NCI-H146 (cell line): ENCODE results near the gene MCM3AP.
"Not testable (repeated sequence)": the region's sequence is repeated elsewhere in the genome, so short reads cannot be mapped to it uniquely, and the experiment has no call there.

ENCODE experiments used
- DNase-seq: peaks from one replicate; lab custom pipeline; 2025; lab: John Stamatoyannopoulos, UW

Gene MCM3AP

DNA sequence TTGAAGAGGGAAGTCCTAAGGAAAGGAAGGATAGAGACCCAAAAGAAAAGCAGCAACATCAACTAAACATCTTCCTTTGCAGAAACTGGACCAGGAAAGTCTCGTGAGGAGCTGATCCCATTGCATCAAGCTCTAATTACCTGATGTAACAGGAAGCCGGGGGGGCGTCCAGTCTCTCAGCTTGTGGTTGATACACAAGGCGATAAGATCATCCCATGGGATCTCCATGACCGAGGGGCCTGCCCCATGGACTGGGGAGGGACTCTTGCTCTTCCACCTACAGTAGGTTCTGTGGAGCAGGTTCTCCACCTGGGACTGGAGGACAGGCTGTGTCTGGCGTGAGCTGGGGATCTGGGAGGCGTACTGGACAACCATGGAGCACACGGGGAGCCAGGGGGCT is 42.1 kb downstream of the MCM3AP start:
- DNase-seq, result no peak

DNA sequence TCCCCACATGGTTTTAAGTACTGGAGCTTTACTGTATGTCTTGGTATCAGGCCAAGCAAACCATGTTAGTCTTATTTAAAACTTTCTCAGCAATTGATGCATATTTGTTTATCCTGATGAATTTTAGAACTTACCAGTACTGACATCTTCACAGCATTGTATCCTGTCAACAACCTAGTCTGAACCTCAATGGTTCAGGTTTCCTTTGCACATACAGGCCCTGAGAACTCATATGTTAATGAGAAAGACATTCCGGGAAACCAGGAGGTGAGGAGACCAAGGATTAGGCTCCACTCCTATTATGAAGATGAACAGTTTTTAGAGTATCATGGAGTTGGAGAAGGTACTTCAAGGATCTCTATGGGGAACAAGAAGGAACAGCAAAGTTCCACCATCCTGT is 43.8 kb downstream of the MCM3AP start:
- not testable (repeated sequence) for DNase-seq

DNA sequence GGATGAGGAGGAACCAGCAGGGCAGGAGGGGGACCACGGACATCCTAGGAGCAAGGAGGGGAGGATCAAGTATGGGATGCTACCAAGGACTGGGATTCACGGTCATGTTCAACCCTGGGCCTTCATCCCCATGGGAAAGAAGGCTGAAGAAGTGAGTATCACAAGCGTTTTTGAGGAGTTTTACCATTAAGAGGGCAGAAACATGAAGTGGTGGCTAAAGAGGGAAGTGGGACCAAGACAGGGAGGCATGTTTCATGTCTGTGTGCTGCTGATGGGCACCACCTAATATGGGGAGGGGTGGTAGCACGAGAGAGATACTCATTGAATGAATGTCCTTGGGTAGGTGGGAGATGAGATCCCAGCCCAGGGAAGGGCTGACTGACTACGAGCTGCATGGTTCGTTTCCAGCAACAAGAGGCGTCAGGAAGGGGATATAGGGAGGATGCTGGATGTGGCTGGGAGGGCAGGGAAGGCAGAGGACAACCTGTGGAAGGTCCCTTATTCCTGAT is 45.5 kb downstream of the MCM3AP start:
- DNase-seq, result no peak

DNA sequence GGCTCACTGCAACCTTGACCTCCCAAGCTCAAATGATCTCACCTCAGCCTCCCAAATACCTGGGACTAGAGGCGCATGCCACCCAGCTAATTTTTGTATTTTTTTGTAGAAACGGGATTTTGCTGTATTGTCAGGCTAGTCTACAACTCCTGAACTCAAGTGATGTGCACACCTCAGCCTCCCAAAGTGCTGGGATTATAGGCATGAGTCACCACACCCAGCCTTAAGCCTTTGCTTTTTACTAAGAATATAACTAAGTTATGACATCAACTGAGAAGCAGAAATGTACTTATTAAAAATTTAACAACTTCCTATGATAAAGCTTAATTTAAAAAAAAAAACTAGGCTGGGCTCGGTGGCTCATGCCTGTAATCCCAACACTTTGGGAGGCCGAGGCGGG is 47.9 kb downstream of the MCM3AP start:
- DNase-seq, result no peak

DNA sequence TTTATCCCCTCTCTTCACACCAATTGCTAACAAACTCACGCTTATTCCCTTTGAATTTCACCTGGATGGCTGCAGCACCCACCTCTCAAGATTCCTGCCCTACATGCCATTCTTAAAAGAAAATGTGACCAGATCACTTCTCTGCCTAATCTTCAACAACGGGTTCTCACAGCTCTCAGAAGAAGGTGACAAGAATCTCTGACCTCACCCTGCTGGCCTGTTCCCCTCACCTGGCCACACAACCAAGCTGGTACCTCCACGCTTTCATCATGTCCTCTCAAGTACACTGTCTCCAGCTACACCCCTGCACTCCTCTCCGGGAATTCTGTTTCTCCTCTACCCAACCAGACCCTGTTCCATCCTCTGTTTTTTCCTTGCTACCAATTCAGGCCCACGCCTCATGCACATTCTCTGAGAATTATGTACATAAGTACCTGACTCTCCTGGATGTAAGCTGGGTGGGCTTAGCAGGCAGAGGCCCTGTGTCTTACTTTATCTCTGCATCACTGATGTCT is 50.9 kb downstream of the MCM3AP start:
- DNase-seq, result no peak

DNA sequence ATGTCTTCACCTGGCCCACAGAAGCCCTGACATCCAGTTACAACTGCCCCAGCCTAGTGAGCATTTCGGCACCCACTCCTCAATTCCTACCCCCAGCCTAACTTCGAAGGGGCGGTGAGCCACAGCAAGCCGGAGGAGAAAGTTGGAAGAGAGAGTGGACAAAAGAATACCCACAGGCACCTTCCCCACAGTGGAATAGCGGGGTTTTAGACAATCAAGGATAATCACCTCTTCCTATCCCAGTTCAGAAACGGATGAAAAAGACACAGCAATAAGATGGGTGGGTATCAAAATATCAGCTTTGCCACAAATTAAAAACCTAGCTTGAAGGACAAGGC is 55.5 kb downstream of the MCM3AP start:
- DNase-seq, result no peak

DNA sequence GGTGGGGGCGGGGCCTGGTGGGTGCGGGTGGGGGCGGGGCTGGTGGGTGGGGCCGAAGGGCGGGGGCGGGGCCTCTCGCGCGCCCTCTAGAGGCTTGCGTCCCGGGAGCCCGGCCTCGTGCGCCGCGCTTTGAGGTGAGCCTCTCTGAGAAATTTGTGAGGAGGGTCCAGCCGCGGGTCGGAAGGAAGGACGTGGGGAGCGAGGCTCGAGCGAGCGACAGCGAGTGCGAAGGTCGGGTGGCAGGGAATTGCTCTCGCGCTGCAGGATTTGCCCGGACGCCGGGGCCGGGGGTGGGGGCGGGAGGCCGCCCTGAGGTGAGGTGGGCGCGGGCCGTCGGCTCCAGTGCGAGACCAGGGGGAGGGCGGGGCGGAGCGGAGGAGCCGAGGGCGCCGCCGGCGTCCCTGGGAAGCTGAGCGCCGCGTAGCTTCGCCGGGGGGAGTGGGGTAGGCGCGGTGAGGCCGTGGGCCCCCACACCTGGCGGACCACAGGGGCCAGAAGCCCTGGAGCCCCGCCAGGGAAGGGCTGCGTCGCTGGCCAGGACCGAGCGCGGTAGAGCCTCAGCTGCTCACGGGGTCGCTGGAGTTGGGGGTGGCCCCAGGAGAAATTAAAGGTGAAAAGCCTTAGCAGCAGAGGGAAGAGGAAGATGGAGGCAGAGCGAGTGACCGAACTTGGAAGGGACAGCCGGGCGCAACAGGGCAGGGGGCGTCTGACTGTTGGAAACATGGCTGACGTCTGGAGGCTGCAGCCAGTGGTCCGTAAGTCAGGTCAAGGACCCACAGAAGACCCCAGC is 56.1 kb downstream of the MCM3AP start:
- peak; percentile 59 for DNase-seq

DNA sequence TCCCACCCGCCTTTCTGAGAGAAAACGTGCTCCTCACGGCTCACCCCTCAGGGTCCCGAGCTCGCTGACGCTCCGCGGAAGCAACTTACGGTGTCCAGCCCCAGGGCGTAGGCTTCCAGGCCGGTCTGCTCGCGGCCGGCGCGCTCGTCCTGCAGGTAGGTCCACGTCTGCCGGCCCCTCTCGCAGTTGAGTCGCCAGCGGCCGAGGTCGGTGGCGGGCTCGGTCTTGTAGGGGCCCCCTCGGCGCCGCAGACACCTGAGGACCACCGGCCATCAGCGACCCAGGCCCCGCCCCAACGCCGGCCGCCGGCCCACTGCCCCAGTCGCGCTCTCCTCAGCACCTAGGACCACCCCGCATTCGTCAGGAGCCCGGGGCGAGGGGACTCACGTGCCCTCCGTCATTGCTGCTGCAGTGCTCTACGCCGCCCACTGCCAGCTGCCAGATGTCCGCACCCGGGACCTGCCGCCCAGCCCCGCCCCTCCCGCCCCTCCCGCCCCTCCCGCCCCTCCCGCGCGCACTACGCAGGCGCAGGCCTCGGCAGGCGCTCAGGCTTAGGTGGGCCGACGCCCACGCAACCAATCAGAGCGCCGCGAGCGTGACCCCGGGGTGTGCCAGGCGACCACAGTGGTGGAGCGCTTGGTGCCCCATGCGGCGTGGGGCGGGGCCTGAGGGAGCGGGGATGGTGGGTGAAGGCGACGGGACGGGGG is 56.9 kb downstream of the MCM3AP start, which contains the start of gene LSS:
Gene LSS, minus strand, starts transcription at position 430 of the 707 bp plus-strand sequence. Its CDS starts 29 bp downstream, at position 401.
- peak; percentile 95 for DNase-seq

DNA sequence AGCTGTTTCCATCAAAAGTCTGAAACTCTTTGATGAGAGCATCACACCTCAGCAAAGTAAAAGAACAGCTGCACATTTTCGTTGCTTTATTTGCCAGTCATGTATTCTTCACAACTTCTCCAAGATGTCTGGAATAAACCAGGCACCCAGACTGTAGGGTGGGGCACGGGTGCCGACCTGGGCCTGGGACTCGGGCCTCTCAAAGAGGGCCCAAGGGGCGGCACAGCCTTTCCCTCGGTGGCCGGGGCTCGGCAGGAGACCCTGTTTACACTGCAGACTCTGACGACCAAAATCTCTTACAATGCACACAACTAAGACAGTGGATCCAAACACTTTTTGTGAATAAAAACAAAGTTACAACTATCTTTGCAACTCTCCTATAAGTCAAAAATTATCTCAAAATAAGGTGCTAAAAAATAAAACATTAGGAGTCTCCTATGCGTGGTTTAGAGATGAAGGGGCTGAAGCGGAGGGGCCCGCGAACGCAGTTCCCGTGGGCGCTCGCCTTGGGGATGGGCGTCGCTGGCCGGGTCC is 57.5 kb downstream of the MCM3AP start:
- no peak for DNase-seq

DNA sequence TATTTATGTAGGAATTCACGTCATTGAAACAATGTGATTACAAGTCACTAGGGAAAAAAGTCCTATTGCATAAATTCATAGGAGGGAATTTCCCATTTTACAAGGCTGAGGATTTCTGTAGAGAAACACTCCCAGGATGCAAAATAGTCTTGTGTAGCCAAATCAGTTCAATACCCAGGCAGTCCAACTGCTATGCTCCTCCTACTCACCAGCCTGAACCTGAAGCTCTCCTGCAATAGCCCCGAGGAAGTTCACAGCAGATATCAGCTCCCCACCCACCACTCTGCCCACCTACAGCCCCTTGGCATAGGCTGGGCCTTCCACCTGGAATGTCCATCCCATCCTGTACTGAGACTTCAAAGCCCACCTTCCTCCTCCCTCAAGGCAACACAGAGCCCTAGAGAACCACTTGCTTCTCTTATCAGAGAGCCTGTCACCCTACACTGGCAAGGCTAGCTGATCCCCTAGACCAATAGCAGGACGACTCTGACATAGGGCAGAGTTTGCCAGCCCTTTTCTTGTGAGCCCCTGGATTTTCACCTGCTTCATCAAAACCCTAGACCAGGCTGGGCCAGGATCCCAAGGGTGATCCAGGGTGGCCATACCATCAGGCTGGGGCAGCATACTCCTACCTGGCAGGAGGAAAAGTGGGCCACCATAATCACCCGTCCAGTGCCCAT is 58.4 kb downstream of the MCM3AP start:
- no peak for DNase-seq

DNA sequence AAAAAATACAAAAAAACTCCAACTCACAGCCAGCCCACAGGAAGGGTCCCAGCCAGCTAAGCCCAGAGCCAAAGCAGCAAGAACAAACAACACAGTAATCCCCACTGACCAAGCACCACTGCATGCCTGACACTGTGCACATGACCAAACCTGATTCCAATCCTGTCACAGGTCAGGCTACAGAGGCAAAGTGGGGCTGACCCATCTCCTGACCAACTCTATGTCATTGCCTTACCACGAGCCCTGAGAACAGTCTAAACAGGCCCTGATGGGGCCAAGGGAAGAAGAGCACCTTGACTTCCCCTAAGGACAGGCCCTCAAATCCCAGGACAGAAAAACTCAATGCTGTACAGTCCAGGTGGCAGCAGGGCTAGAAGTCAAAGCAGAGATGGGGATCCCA is 59.3 kb downstream of the MCM3AP start:
- DNase-seq, result no peak

DNA sequence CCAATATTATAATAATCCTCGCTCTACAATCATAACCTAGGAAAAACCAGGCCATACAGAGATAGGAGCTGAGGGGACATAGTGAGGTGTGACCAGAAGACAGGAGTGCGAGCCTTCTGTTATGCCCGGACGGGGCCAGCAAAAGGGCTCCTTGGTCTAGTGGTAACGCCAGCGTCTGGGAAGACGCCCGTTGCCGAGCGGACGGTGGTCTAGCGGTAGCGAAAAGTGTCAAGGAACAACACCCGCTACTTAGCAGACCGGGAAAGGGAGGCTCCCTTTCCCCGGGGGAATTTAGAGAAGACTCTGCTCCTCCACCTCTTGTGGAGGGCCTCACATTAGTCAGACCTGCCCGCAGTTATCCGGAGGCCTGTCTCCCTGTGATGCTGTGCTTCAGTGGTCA is 61.8 kb downstream of the MCM3AP start:
- DNase-seq, result not testable (repeated sequence)

DNA sequence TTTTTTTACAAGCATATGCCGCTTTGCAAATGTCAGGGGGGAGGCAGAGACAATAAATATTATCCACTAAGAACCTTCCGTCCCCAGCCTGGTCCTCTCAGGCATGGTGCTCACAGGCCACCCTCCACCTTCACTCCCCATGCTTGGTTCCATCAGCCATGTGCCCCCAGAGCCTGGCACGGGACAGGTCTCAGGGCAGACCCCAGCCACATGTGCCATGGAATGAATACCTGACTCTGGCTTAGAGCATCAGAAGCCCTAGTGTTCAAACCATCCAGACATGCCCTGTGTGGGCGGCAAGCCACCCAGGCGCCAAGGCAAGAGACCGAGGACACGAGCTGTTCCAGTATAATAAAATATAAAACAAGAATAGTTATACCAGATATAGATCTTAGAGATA is 62.2 kb downstream of the MCM3AP start:
- no peak for DNase-seq

DNA sequence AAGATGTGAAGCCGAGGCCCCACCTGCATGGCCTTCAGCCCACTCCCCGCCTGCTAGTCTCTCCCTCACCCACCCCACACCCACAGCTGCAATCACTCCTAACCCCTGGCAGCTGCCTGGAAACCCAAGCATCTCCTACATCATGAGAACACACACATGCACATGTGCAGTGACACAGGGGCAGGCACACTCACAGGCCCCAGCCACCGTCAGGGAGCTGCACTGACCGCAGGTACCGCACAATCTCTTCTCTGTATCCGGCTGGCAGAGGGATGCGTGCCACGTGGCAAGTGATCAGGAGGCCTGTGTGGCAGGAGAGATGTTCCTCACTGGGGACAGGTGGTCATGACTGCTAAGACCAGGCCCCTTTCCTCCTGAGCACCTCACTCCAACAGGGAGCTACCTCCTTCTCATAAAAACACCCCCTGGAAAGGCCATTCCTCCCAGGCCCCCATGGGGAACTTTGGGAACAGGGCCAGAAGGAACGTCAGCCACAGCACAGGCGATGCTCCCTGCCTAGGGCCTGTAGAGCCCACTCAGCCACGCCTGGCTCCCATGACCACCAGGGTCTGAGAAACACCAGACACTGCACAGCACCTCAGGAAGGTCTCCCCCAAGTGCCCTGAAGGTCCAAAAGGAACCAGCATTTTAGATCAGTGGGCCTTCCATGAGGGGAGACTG is 62.8 kb downstream of the MCM3AP start:
- no peak for DNase-seq

DNA sequence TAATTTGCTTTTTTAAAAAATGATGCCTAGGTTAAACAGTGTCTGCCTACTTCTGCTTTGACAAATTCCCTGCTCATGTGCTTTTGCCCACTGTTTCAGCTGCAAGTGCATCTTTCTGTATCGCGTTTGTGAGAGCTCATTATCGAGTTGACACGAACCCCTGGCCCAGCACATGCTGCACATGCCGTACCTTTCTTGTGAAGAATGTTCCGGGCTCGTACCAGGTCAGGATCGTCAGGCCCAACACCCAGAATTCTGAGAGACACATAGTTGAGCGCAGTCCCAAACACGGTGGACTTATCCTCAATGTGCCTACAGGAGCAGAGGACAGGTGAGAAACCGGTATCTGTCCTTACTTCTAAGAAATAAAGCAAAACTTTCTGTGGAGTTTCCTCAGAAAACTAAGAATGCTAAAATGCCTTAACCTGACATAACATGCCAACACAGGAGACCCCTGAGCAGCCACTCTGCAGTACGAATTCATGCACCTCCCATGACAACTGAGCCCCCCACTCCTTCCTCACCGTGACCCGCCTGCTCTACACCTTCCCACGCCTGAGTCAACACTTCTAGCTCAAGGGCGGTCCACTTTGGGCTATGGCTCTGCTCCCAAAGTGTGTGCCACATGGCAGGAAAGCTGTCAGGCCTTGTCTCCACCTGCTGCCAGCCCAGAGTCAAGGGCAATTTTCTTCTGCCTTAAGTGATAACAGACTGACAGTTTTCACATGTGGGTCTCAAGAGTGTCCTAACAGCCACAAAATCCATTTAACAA is 63.6 kb downstream of the MCM3AP start:
- no peak for DNase-seq

DNA sequence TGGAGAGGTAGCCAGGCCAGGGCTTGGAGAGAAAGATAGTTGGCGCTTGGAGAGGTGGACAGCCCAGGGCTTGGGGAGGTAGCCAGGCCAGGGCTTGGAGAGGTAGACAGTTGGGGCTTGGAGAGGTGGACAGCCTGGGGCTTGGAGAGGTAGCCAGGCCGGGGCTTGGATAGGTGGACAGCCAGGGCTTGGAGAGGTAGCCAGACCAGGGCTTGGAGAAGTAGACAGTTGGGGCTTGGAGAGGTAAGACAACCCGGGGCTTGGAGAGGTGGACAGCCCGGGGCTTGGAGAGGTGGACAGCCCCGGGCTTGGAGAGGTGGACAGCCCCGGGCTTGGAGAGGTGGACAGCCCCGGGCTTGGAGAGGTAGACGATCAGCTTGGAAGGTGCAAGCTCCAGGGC is 64.6 kb downstream of the MCM3AP start:
- no peak for DNase-seq

DNA sequence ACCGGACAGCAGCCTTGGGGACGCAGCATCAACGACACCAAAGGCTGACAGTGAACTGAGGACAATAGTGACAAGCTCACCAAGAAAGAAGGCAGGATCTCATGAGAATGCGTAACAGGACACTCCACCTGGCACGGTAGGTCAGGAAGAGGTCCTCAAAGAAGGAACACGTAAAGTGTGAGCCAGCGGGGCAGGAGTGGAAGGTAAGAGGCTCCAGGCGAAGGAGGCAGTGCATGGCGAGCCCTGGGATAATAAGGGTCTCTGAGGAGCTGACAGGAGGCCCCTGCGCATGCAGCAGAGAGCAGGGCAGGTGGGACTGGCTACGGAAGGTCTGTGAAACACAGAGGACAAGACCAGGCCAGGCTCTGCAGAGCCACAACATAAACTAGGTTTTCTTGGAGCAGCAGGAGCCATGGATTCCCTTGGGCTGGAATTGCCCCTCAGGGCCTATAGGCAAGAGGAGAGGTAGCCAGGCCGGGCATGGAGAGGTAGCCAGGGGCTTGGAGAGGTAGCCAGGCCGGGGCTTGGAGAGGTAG is 65.1 kb downstream of the MCM3AP start:
- DNase-seq, result no peak

DNA sequence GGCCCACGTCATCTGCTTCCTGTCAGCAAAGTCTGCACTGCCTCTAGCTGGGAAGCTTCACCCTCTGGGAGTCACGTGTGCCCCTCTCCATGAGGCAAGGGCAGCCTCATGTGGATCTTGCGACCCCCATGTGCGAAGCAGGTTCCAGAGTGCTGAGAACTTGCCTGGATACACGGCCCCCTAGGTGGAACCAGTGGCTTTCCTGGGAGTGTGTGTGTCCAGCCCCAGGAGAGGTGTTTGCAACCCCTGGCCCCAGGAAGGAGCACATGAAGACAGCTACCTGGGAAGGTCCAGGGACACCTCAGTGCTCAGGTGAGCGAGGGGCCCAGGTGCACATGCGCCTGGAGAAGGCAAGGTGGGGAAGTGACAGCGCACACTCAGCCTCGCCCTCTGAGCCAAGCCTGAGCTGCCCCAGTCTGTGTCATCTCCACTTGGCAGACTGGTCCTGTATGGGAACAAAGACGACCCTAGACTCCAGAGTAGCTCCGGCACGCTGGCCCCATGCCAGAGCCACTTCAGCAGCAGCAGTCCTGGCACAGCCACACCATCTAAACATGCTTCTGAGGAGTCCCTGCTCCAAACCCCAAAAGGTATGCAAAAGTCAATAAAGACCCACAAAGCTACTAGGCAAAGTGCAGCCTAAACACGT is 65.7 kb downstream of the MCM3AP start:
- no peak for DNase-seq

DNA sequence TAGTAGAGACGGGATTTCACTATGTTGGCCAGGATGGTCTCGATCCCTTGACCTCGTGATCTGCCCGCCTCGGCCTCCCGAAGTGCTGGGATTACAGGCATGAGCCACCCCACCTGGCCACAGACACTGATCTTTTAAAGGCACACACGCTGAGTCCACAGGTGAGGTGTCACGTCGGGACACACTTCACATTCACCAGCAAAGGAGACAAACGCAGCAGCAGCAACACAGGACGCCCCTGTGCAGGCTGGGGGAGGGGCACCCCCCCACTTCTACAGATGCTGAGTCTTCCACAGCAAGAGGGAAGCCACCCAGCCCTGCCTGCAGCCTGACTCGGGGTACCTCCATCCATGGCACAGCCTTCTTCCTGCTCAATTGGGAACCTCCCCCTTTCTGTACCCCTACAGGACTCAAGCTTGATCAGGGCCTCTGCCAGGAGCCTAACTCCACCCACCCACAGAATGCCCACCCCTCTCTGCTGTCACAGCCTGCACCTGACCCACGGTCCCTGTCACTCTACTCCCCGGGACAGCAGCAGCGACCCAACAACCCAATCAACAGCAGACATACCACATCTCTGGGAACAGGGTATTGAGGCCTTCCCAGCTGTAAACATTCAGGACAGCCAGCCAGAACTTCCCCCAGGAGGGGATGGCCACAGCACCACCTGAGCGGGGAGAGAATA is 66.4 kb downstream of the MCM3AP start:
- DNase-seq, result no peak
